ENCODE measurements around the gene JPT1. TPM values are rescaled to one million over a fixed set of nuclear protein-coding genes. Genes with fewer than 3 reads are reported as not detected.
"Not testable (repeated sequence)": the region's sequence is repeated elsewhere in the genome, so short reads cannot be mapped to it uniquely, and the experiment has no call there.

JPT1 gene
- total RNA-seq, 1 donor from 2014 or later: 23.0 TPM

GRCh38 chr17:75133001-75133400 lies 21.3 kb downstream of the JPT1 start:
- Histone ChIP-seq H3K9me3 (no peaks in the 10 kb centered on the region), H3K4me1 (peaks cover 0 to 6% of the 10 kb centered on the region in 2 donors), H3K36me3 (peaks cover 0 to 7% of the 10 kb centered on the region in 2 donors), H3K27me3 (no peaks in the 10 kb centered on the region), H3K4me3 (no peak overlapping the region), H3K27ac (no peak overlapping the region)
- DNase-seq (ENCODE audit: low spot score in 2 of 2): no peak
- TF ChIP-seq CTCF (IDR thresholded peaks at IDR 0.05): no peak
- intact Hi-C loops (cut with DNase I): no loop called here

GRCh38 chr17:75132018-75133000 lies 22.0 kb downstream of the JPT1 start:
- H3K4me1 ChIP-seq; H3K9me3 ChIP-seq; intact Hi-C loops (cut with DNase I); H3K27me3 ChIP-seq; DNase-seq (ENCODE audit: low spot score in 2 of 2); H3K36me3 ChIP-seq: not testable (repeated sequence)
- Histone ChIP-seq H3K27ac (peak overlapping the region; percentile 90), H3K4me3 (peak overlapping the region; percentile 46 to 85)

GRCh38 chr17:75131278-75132017 lies 22.9 kb downstream of the JPT1 start, which contains the start of gene NT5C:
TSS of gene NT5C (minus strand) at chr17:75131742. CDS start at chr17:75131707, 35 bp downstream.
- H3K36me3 ChIP-seq: peaks cover 0 to 7% of the 10 kb centered on the region in 2 donors
- peak in 1 of 2 donors; percentile 85 for DNase-seq (ENCODE audit: low spot score in 2 of 2)
- no peaks in the 10 kb centered on the region for H3K27me3 ChIP-seq
- intact Hi-C loops (cut with DNase I): loop anchor here (1.0 to 2.0 kb wide), 2 partner anchors 17 to 23 kb away; partner anchors contain the start of gene JPT1
- peak within 1 kb of the TSS; percentile 46 to 85 for H3K4me3 ChIP-seq
- peak; percentile 58 to 76 (median 76) for TF ChIP-seq CTCF (IDR thresholded peaks at IDR 0.05)
- H3K27ac ChIP-seq: peak within 1 kb of the TSS; percentile 90
- H3K4me1 ChIP-seq: peaks cover 0 to 6% of the 10 kb centered on the region in 2 donors
- H3K9me3 ChIP-seq: no peaks in the 10 kb centered on the region

- H3K4me1 ChIP-seq: peaks cover 0 to 6% of the 10 kb centered on the region in 2 donors
- no peak for DNase-seq (ENCODE audit: low spot score in 2 of 2)
- peak overlapping the region; percentile 90 for H3K27ac ChIP-seq
Measured at GRCh38 chr17:75130632-75131277, 23.6 kb downstream of the JPT1 start.

GRCh38 chr17:75130059-75130631 lies 24.2 kb downstream of the JPT1 start:
- no peak for DNase-seq (ENCODE audit: low spot score in 2 of 2)
- TF ChIP-seq CTCF (IDR thresholded peaks at IDR 0.05): no peak
- Histone ChIP-seq H3K36me3 (peaks cover 0 to 7% of the 10 kb centered on the region in 2 donors), H3K4me3 (peak overlapping the region; percentile 46 to 85), H3K9me3 (no peaks in the 10 kb centered on the region), H3K27me3 (no peaks in the 10 kb centered on the region), H3K4me1 (peaks cover 0 to 6% of the 10 kb centered on the region in 2 donors), H3K27ac (peak overlapping the region; percentile 90)
- intact Hi-C loops (cut with DNase I): loop anchor here (2.0 kb wide), 1 partner anchor 25 kb away; the partner anchor contains the start of gene JPT1

More at GRCh38 chr17:75130632-75131277, 23.6 kb downstream of the JPT1 start:
- Histone ChIP-seq H3K4me3 (peak overlapping the region; percentile 46 to 85), H3K27me3 (no peaks in the 10 kb centered on the region), H3K9me3 (no peaks in the 10 kb centered on the region), H3K36me3 (peaks cover 0 to 7% of the 10 kb centered on the region in 2 donors)
- peak; percentile 27 to 29 (median 27) for TF ChIP-seq CTCF (IDR thresholded peaks at IDR 0.05)
- intact Hi-C loops (cut with DNase I): loop anchor here (1.0 to 2.0 kb wide), 2 partner anchors 16 to 24 kb away; partner anchors contain the start of gene JPT1
